Panc1 (cell line): ENCODE data around the gene MTG1. TPM values are rescaled to one million over a fixed set of nuclear protein-coding genes. Genes with fewer than 3 reads are reported as not detected.

Source experiments
- ATAC-seq: fragments of 200-7000 bp; cut with Tn5 transposase; 2 replicates; pipeline ENCODE4 v1.9.1; 2020; ENCODE audit warnings: mild to moderate bottlenecking, moderate library complexity
- BruUV-seq: library from RNA; stranded (reverse); fragments of 400-500 nt; replicated peaks from 2 replicates; lab custom pipeline; 2021; lab: Mats Ljungman, UMichigan
- CTCF ChIA-PET: fragments of 300-600 bp; sonication (Branson Sonifier 250); formaldehyde crosslinking; loops from one replicate; lab custom pipeline; 2022; ENCODE audit warnings: antibody characterized with exemption; lab: Charles Lee
- POLR2A ChIA-PET: fragments of 300-600 bp; sonication (Branson Sonifier 250); formaldehyde crosslinking; loops from one replicate; lab custom pipeline; 2022; ENCODE audit warnings: antibody characterized with exemption; lab: Charles Lee
- DNase-seq: peaks from one replicate; pipeline ENCODE4 v3.0.0-alpha.2; 2010; ENCODE audit warnings: low read depth, low spot score
- H3K27ac ChIP-seq: 2 replicates; pipeline ENCODE4 v1.5.1; 2011; ENCODE audit warnings: mild to moderate bottlenecking, low read length, inconsistent platforms
- H3K27me3 ChIP-seq: fragments of 200-500 bp; sonication (Bioruptor generic); 2 replicates; pipeline ENCODE4 v1.6.0; 2014; ENCODE audit warnings: low read length, inconsistent platforms; ENCODE audit not compliant: control insufficient read depth, insufficient read depth
- H3K36me3 ChIP-seq: fragments of 200-500 bp; sonication (Bioruptor generic); 2 replicates; pipeline ENCODE4 v1.5.1; 2014; ENCODE audit warnings: inconsistent platforms, mild to moderate bottlenecking, low read length, moderate library complexity; ENCODE audit not compliant: control insufficient read depth, insufficient read depth
- H3K4me1 ChIP-seq: 2 replicates; pipeline ENCODE4 v1.5.1; 2011; ENCODE audit warnings: inconsistent platforms, mild to moderate bottlenecking, low read length, moderate library complexity; ENCODE audit not compliant: control insufficient read depth, insufficient read depth
- H3K4me3 ChIP-seq, 2 experiments: 2 replicates each; pipeline ENCODE4 v1.5.1; 2011 to 2012; ENCODE audit warnings: low read depth in 2 of 2, low read length in 2 of 2, mild to moderate bottlenecking in 2 of 2, inconsistent platforms in 1 of 2, moderate library complexity in 1 of 2
- H3K9me3 ChIP-seq: fragments of 200-500 bp; sonication (Bioruptor generic); 2 replicates; pipeline ENCODE4 v1.5.1; 2014; ENCODE audit warnings: low read depth, mild to moderate bottlenecking, inconsistent platforms, low read length, moderate library complexity; ENCODE audit not compliant: control insufficient read depth, insufficient read depth
- POLR2AphosphoS5 ChIP-seq: IDR thresholded peaks from 2 replicates; pipeline ENCODE4 v1.6.1; 2012; ENCODE audit warnings: mild to moderate bottlenecking, low read depth, low read length, moderate library complexity
- SIN3A ChIP-seq: IDR thresholded peaks from 2 replicates; pipeline ENCODE4 v1.6.1; 2012; ENCODE audit warnings: low read depth, mild to moderate bottlenecking, low read length, moderate library complexity, borderline replicate concordance; ENCODE audit not compliant: insufficient read depth
- TCF7L2 ChIP-seq: IDR thresholded peaks from 2 replicates; pipeline ENCODE4 v1.6.1; 2011; ENCODE audit warnings: mild to moderate bottlenecking, low read depth, low read length, inconsistent platforms
- in situ Hi-C: cut with HindIII; loops from 2 replicates; pipeline ENCODE4 v1.10.0; 2016; ENCODE audit warnings: low sequenced_read_pairs, low pct_unique_long_range_greater_than_20kb
- intact Hi-C: fragments of 100-400 bp; cut with micrococcal nuclease; formaldehyde crosslinking; loops from one replicate; pipeline ENCODE4 v1.10.0; 2022; ENCODE audit not compliant: unreplicated experiment
- total RNA-seq: library from RNA; stranded (reverse); gene quantifications from one replicate; pipeline ENCODE4 v1.2.1, GENCODE V29; 2021; ENCODE audit not compliant: unreplicated experiment
- TF ChIP-seq, protein P1 (sequence below), 2 experiments: IDR thresholded peaks; 2 replicates each; pipeline ENCODE4 v1.6.1; 2011 to 2012; ENCODE audit warnings: low read depth in 2 of 2, control low read depth in 1 of 2, low read length in 1 of 2, mild to moderate bottlenecking in 1 of 2, moderate library complexity in 1 of 2; ENCODE audit not compliant: insufficient read depth in 1 of 2
- TF ChIP-seq, protein P2 (sequence below): fragments of 450-650 bp; IDR thresholded peaks from 2 replicates; pipeline ENCODE4 v1.5.1; 2017; ENCODE audit warnings: mild to moderate bottlenecking

Gene MTG1
- total RNA-seq, 1 experiment from 2014 or later = 96.4 TPM

DNA sequence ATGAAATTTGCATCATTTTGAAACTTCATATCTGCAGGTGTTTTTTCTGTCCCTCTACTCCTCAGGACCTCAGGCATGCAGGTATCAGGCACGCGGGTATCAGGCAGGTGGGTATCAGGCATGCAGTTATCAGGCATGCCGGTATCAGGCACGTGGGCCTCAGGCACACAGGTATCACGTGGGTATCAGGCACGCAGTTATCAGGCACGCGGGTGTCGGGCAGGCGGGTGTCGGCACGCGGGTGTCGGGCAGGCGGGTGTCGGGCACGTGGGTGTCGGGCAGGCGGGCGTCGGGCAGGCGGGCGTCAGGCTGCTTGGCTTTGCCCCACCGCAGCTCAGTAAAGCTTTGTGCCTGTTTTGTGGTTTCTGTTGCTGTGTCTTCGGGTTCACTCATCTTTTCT, 21.8 kb downstream of the MTG1 start:
- Histone ChIP-seq H3K4me3 (no peak overlapping the region), H3K36me3 (peaks cover 9% of the 10 kb centered on the region), H3K4me1 (peaks cover 4% of the 10 kb centered on the region; the same call in 1 of the 2 replicates), H3K27ac (no peak overlapping the region), H3K27me3 (no peaks in the 10 kb centered on the region), H3K9me3 (peaks cover 19% of the 10 kb centered on the region)
- no peak for DNase-seq
- ChIA-PET CTCF (no interaction called here), POLR2A (no interaction called here)
- intact Hi-C loops = no loop called here
- ATAC-seq = no peak
- in situ Hi-C loops = no loop called here
- TSS peak; percentile 21 for BruUV-seq
- TF ChIP-seq, protein P1, sequence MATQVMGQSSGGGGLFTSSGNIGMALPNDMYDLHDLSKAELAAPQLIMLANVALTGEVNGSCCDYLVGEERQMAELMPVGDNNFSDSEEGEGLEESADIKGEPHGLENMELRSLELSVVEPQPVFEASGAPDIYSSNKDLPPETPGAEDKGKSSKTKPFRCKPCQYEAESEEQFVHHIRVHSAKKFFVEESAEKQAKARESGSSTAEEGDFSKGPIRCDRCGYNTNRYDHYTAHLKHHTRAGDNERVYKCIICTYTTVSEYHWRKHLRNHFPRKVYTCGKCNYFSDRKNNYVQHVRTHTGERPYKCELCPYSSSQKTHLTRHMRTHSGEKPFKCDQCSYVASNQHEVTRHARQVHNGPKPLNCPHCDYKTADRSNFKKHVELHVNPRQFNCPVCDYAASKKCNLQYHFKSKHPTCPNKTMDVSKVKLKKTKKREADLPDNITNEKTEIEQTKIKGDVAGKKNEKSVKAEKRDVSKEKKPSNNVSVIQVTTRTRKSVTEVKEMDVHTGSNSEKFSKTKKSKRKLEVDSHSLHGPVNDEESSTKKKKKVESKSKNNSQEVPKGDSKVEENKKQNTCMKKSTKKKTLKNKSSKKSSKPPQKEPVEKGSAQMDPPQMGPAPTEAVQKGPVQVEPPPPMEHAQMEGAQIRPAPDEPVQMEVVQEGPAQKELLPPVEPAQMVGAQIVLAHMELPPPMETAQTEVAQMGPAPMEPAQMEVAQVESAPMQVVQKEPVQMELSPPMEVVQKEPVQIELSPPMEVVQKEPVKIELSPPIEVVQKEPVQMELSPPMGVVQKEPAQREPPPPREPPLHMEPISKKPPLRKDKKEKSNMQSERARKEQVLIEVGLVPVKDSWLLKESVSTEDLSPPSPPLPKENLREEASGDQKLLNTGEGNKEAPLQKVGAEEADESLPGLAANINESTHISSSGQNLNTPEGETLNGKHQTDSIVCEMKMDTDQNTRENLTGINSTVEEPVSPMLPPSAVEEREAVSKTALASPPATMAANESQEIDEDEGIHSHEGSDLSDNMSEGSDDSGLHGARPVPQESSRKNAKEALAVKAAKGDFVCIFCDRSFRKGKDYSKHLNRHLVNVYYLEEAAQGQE (IDR thresholded peaks at IDR 0.05; ENCODE audit: insufficient read depth in 1 of 2, low read depth in 2 of 2, low read length in 1 of 2) = no peak
- TF ChIP-seq TCF7L2 (no peak), POLR2AphosphoS5 (no peak)
- TF ChIP-seq, protein P2, sequence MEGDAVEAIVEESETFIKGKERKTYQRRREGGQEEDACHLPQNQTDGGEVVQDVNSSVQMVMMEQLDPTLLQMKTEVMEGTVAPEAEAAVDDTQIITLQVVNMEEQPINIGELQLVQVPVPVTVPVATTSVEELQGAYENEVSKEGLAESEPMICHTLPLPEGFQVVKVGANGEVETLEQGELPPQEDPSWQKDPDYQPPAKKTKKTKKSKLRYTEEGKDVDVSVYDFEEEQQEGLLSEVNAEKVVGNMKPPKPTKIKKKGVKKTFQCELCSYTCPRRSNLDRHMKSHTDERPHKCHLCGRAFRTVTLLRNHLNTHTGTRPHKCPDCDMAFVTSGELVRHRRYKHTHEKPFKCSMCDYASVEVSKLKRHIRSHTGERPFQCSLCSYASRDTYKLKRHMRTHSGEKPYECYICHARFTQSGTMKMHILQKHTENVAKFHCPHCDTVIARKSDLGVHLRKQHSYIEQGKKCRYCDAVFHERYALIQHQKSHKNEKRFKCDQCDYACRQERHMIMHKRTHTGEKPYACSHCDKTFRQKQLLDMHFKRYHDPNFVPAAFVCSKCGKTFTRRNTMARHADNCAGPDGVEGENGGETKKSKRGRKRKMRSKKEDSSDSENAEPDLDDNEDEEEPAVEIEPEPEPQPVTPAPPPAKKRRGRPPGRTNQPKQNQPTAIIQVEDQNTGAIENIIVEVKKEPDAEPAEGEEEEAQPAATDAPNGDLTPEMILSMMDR = no peak

- intact Hi-C loops = no loop called here
- in situ Hi-C loops = no loop called here
- no peaks in the 10 kb centered on the region for H3K27me3 ChIP-seq
- BruUV-seq = no TSS peak
- DNase-seq = no peak
- H3K36me3 ChIP-seq = no peaks in the 10 kb centered on the region
- H3K4me3 ChIP-seq = no peak overlapping the region
- ChIA-PET POLR2A (interaction anchor here (0.6 kb wide), 1 partner anchor 16 kb away, joined by 3 read pairs; no protein-coding TSS in a partner anchor), CTCF (interaction anchor here (0.6 kb wide), 1 partner anchor 217 kb away, joined by 3 read pairs; no protein-coding TSS in a partner anchor)
- TF ChIP-seq TCF7L2 (no peak), POLR2AphosphoS5 (no peak), SIN3A (no peak)
- TF ChIP-seq, protein P2 = no peak
- TF ChIP-seq, protein P1 (IDR thresholded peaks at IDR 0.05; ENCODE audit: insufficient read depth in 1 of 2, low read depth in 2 of 2, low read length in 1 of 2) = no peak
- H3K9me3 ChIP-seq = no peaks in the 10 kb centered on the region
- peaks cover 21% of the 10 kb centered on the region for H3K4me1 ChIP-seq
- ATAC-seq = no peak
- H3K27ac ChIP-seq = no peak overlapping the region
Measured at GRCh38 chr10:133418289-133418993, 24.5 kb downstream of the MTG1 start.
